ENCODE results near the gene FGA.

FGA gene

GRCh38 chr4:154578919-154579318, 11.6 kb downstream of the FGA start:
- no peak for DNase-seq

- DNase-seq: no peak
These were observed 13.2 kb downstream of the FGA start for GRCh38 chr4:154577324-154577723.

GRCh38 chr4:154574311-154574710, 16.2 kb downstream of the FGA start:
- no peak for DNase-seq

- DNase-seq: no peak
These were observed 17.2 kb downstream of the FGA start for GRCh38 chr4:154573190-154573870.

- DNase-seq: no peak
These were observed 21.0 kb downstream of the FGA start for GRCh38 chr4:154569584-154569983.

GRCh38 chr4:154569028-154569427, 21.5 kb downstream of the FGA start:
- no peak for DNase-seq

- no peak for DNase-seq
These were observed 23.8 kb downstream of the FGA start for GRCh38 chr4:154566639-154567204.

- DNase-seq: no peak
These were observed 24.8 kb downstream of the FGA start for GRCh38 chr4:154565704-154566103.

- DNase-seq: no peak
These were observed 26.2 kb downstream of the FGA start for GRCh38 chr4:154564311-154564710.

- no peak for DNase-seq
These were observed 27.8 kb downstream of the FGA start, which contains the start of gene FGB for GRCh38 chr4:154562697-154563254. Gene FGB (plus strand): TSS chr4:154563011. CDS start chr4:154563019, 8 bp downstream.

- DNase-seq: no peak
These were observed 29.7 kb downstream of the FGA start for GRCh38 chr4:154560824-154561231.

GRCh38 chr4:154560419-154560801, 30.1 kb downstream of the FGA start:
- DNase-seq: no peak

GRCh38 chr4:154559494-154560418, 30.8 kb downstream of the FGA start:
- DNase-seq: no peak

- no peak for DNase-seq
These were observed 31.4 kb downstream of the FGA start for GRCh38 chr4:154559141-154559493.

- peak; percentile 54 for DNase-seq
These were observed 38.5 kb downstream of the FGA start for GRCh38 chr4:154551872-154552686.

- peak; percentile 84 for DNase-seq
These were observed 40.4 kb downstream of the FGA start, which contains the start of gene PLRG1 for GRCh38 chr4:154549894-154550790. Gene PLRG1 (minus strand): TSS chr4:154550400. CDS start chr4:154550308, 92 bp downstream.

GRCh38 chr4:154545689-154546088, 44.9 kb downstream of the FGA start:
- DNase-seq: no peak

- DNase-seq: no peak
These were observed 48.2 kb downstream of the FGA start for GRCh38 chr4:154542271-154542879.

Data from NCI-H446 treated with DMSO at 0.1 percent for 48 hours (cell line).